Skeletal muscle tissue (tissue), 4 donors: ENCODE data around the gene NT5DC2. TPM values are rescaled to one million over a fixed set of nuclear protein-coding genes. Genes with fewer than 3 reads are reported as not detected.

ENCODE experiments used
- H3K27ac ChIP-seq: one replicate; pipeline ENCODE4 v1.7.0; 2013; ENCODE audit warnings: mild to moderate bottlenecking, low read depth, low read length, inconsistent platforms
- H3K27me3 ChIP-seq, 3 donors: one replicate each; pipeline ENCODE4 v1.7.0; 2013; ENCODE audit warnings: low read length in 3 of 3; ENCODE audit not compliant: control insufficient read depth in 3 of 3, insufficient read depth in 3 of 3
- H3K36me3 ChIP-seq, 3 donors: one replicate each; pipeline ENCODE4 v1.7.0; 2013; ENCODE audit warnings: low read length in 3 of 3; ENCODE audit not compliant: control insufficient read depth in 3 of 3, insufficient read depth in 3 of 3
- H3K4me1 ChIP-seq, 3 donors: one replicate each; pipeline ENCODE4 v1.7.0; 2013; ENCODE audit warnings: low read length in 3 of 3, mild to moderate bottlenecking in 3 of 3; ENCODE audit not compliant: control insufficient read depth in 3 of 3, insufficient read depth in 3 of 3
- H3K4me3 ChIP-seq, 3 donors: one replicate each; pipeline ENCODE4 v1.7.0; 2013; ENCODE audit warnings: low read length in 3 of 3
- H3K9ac ChIP-seq, 3 donors: one replicate each; pipeline ENCODE4 v1.7.0; 2013; ENCODE audit warnings: low read length in 3 of 3, mild to moderate bottlenecking in 3 of 3, moderate library complexity in 2 of 3, low read depth in 1 of 3
- H3K9me3 ChIP-seq, 3 donors: one replicate each; pipeline ENCODE4 v1.7.0; 2013; ENCODE audit warnings: low read length in 3 of 3; ENCODE audit not compliant: control insufficient read depth in 3 of 3
- total RNA-seq: library from RNA; depleted of rRNA; stranded (reverse); fragments of >200 nt; gene quantifications from one replicate; pipeline ENCODE4 v1.2.3, GENCODE V29; 2014
- donor health status: Osteomylitis.

The NT5DC2 gene
- total RNA-seq, 1 donor from 2014 or later, result 20.9 TPM

- H3K27ac ChIP-seq, result peak overlapping the region; percentile 66
- no peaks in the 10 kb centered on the region for H3K9me3 ChIP-seq
- peak overlapping the region in 1 of 3 donors; percentile 68 for H3K9ac ChIP-seq
- peaks cover 27 to 56% (median 43%) of the 10 kb centered on the region in 3 donors for H3K4me1 ChIP-seq
- no peak overlapping the region for H3K4me3 ChIP-seq
- peaks cover 9 to 11% (median 9%) of the 10 kb centered on the region in 3 donors for H3K36me3 ChIP-seq
- H3K27me3 ChIP-seq, result no peaks in the 10 kb centered on the region
Measured at GRCh38 chr3:52525680-52526561, 7.7 kb downstream of the NT5DC2 start.

GRCh38 chr3:52524752-52525679 lies 8.6 kb downstream of the NT5DC2 start:
- Histone ChIP-seq H3K36me3 (peaks cover 9 to 11% (median 9%) of the 10 kb centered on the region in 3 donors), H3K4me1 (peaks cover 19 to 47% (median 35%) of the 10 kb centered on the region in 3 donors), H3K9me3 (no peaks in the 10 kb centered on the region), H3K27ac (peak overlapping the region; percentile 66), H3K27me3 (no peaks in the 10 kb centered on the region), H3K4me3 (no peak overlapping the region), H3K9ac (peak overlapping the region in 1 of 3 donors; percentile 68)

- Histone ChIP-seq H3K9ac (peak overlapping the region in 1 of 3 donors; percentile 33), H3K36me3 (peaks cover 9 to 11% (median 9%) of the 10 kb centered on the region in 3 donors), H3K27ac (no peak overlapping the region), H3K27me3 (no peaks in the 10 kb centered on the region), H3K4me3 (no peak overlapping the region), H3K4me1 (peaks cover 13 to 40% (median 28%) of the 10 kb centered on the region in 3 donors), H3K9me3 (no peaks in the 10 kb centered on the region)
Measured at GRCh38 chr3:52524258-52524751, 9.4 kb downstream of the NT5DC2 start.

GRCh38 chr3:52523386-52524257 lies 10.0 kb downstream of the NT5DC2 start:
- Histone ChIP-seq H3K4me1 (peaks cover 13 to 33% (median 24%) of the 10 kb centered on the region in 3 donors), H3K27ac (no peak overlapping the region), H3K36me3 (peaks cover 9 to 11% (median 9%) of the 10 kb centered on the region in 3 donors), H3K9ac (no peak overlapping the region), H3K4me3 (no peak overlapping the region), H3K9me3 (no peaks in the 10 kb centered on the region), H3K27me3 (no peaks in the 10 kb centered on the region)

GRCh38 chr3:52522651-52523251 lies 10.9 kb downstream of the NT5DC2 start:
- no peaks in the 10 kb centered on the region for H3K27me3 ChIP-seq
- no peak overlapping the region for H3K27ac ChIP-seq
- H3K9me3 ChIP-seq, result no peaks in the 10 kb centered on the region
- H3K4me3 ChIP-seq, result no peak overlapping the region
- H3K36me3 ChIP-seq, result peaks cover 5 to 6% (median 6%) of the 10 kb centered on the region in 3 donors
- H3K4me1 ChIP-seq, result peaks cover 13 to 34% (median 24%) of the 10 kb centered on the region in 3 donors
- no peak overlapping the region for H3K9ac ChIP-seq

GRCh38 chr3:52521881-52522650 lies 11.6 kb downstream of the NT5DC2 start:
- H3K36me3 ChIP-seq, result peaks cover 3 to 5% (median 3%) of the 10 kb centered on the region in 3 donors

GRCh38 chr3:52521488-52521824 lies 12.2 kb downstream of the NT5DC2 start:
- H3K9me3 ChIP-seq, result no peaks in the 10 kb centered on the region
- H3K27me3 ChIP-seq, result no peaks in the 10 kb centered on the region
- H3K27ac ChIP-seq, result no peak overlapping the region
- peaks cover 13 to 25% (median 21%) of the 10 kb centered on the region in 3 donors for H3K4me1 ChIP-seq
- H3K4me3 ChIP-seq, result no peak overlapping the region
- no peak overlapping the region for H3K9ac ChIP-seq
- peaks cover 3 to 5% (median 3%) of the 10 kb centered on the region in 3 donors for H3K36me3 ChIP-seq

More at GRCh38 chr3:52521881-52522650, 11.6 kb downstream of the NT5DC2 start:
- Histone ChIP-seq H3K27me3 (no peaks in the 10 kb centered on the region), H3K27ac (no peak overlapping the region), H3K4me3 (no peak overlapping the region), H3K4me1 (peaks cover 13 to 30% (median 23%) of the 10 kb centered on the region in 3 donors), H3K9ac (no peak overlapping the region), H3K9me3 (no peaks in the 10 kb centered on the region)

GRCh38 chr3:52520716-52521487 lies 12.8 kb downstream of the NT5DC2 start:
- H3K27me3 ChIP-seq, result no peaks in the 10 kb centered on the region
- H3K9ac ChIP-seq, result no peak overlapping the region
- H3K4me1 ChIP-seq, result peaks cover 9 to 20% (median 16%) of the 10 kb centered on the region in 3 donors
- no peaks in the 10 kb centered on the region for H3K9me3 ChIP-seq
- H3K27ac ChIP-seq, result no peak overlapping the region
- peaks cover 3 to 5% (median 3%) of the 10 kb centered on the region in 3 donors for H3K36me3 ChIP-seq
- no peak overlapping the region for H3K4me3 ChIP-seq
